ENCODE data around the gene TMEM273.

Gene TMEM273

GRCh38 chr10:49194212-49194920 lies 6.2 kb upstream of the TMEM273 start:
- TF ChIP-seq CTCF (IDR thresholded peaks at IDR 0.05; ENCODE audit: low read depth, low read length, missing control alignments) = no peak
- DNase-seq (ENCODE audit: extremely low read depth, low read depth) = no peak
- H3K4me3 ChIP-seq (replicated peaks; ENCODE audit: low read depth, low read length) = no peak overlapping the region

- no peak overlapping the region for H3K4me3 ChIP-seq (replicated peaks; ENCODE audit: low read depth, low read length)
- no peak for DNase-seq (ENCODE audit: extremely low read depth, low read depth)
- no peak for TF ChIP-seq CTCF (IDR thresholded peaks at IDR 0.05; ENCODE audit: low read depth, low read length, missing control alignments)
Measured at GRCh38 chr10:49191349-49191748, 3.2 kb upstream of the TMEM273 start.

DNA sequence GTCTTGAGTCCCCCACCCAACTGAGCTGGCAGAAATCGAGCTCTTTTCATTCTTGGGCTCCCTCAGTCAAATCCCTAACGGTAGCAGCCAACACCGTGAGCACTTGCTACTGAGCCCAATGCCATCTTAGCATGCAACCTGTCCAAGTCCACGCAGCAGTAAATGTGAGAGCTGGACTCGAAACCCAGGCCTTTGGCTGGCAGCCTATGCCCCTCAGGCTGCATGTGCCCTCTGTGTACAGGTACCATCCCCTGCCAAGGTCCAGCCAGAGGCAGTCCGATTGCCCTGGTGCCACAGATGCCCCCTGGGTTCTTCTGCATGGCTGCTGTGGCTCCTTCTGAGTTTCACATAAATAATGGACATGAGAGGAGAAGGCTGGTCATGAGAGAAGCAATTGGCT lies 1.2 kb upstream of the TMEM273 start:
- no peak overlapping the region for H3K4me3 ChIP-seq (replicated peaks; ENCODE audit: low read depth, low read length)
- no peak for DNase-seq (ENCODE audit: extremely low read depth, low read depth)
- TF ChIP-seq CTCF (IDR thresholded peaks at IDR 0.05; ENCODE audit: low read depth, low read length, missing control alignments) = no peak

DNA sequence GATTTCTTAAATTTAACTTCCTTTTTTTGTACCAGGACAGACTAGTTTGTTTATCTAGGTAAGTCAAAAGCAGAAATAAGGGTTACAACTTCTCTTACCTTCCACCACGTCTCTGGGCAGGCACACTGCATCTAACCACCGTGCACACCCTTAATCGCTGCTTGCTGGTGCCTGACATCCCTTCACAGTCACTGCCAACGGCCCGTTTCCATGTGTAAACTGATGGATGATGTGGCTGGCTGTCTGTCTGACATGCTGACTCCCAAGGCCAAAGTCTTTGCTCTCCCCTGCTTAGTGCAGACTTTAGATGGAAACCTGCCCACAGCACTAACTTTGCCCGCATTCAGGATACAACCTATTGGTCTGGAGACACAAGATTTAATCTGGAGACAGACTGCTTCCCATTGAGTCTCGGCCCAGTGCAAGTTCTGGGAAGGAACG lies 1.1 kb downstream of the TMEM273 start:
- no peak for DNase-seq (ENCODE audit: extremely low read depth, low read depth)
- TF ChIP-seq CTCF (IDR thresholded peaks at IDR 0.05; ENCODE audit: low read depth, low read length, missing control alignments) = no peak
- H3K4me3 ChIP-seq (replicated peaks; ENCODE audit: low read depth, low read length) = no peak overlapping the region

DNA sequence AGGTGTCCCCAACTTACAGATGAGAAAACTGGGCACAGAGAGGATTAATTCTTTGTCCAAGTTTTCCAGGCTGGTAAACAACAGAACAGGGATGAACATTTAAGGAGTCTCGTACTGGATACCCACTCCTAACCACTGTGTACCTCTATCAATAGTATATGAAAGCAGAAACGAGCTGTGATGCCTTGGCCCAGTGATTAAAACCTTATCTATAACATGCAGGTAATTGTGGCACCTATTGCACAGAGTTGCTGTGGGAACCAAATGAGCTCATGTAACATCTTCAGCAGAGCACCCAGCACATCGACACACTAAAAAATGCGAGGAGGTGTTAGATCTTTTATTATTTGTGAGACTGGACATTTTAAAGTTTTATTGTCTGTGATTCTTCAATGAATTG lies 1.6 kb downstream of the TMEM273 start:
- no peak for TF ChIP-seq CTCF (IDR thresholded peaks at IDR 0.05; ENCODE audit: low read depth, low read length, missing control alignments)
- no peak overlapping the region for H3K4me3 ChIP-seq (replicated peaks; ENCODE audit: low read depth, low read length)
- DNase-seq (ENCODE audit: extremely low read depth, low read depth) = no peak

GRCh38 chr10:49185213-49185612 lies 3.0 kb downstream of the TMEM273 start:
- no peak for TF ChIP-seq CTCF (IDR thresholded peaks at IDR 0.05; ENCODE audit: low read depth, low read length, missing control alignments)
- DNase-seq (ENCODE audit: extremely low read depth, low read depth) = no peak
- H3K4me3 ChIP-seq (replicated peaks; ENCODE audit: low read depth, low read length) = no peak overlapping the region

DNA sequence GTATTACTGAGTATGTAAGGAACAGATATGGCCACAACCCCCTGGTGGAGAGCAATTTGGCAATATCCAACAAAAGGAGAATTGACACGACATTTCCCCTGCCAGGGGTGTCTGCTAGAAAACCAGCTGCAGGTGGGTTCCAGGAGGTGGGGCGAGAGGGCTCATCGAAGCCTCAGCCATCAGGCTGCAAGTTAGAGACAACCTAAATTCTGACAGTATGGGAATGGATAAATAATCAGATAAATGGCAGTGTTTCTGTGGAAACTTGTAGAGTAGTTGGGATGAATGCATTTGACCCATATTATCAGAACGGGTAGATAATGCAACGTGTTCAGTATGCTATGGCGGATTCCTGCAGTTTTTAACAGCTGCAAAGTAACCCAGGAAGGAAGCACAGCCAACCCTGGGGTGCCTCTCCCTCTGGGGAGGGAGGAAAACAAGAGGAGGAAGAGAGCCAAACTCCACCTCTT lies 3.5 kb downstream of the TMEM273 start:
- no peak overlapping the region for H3K4me3 ChIP-seq (replicated peaks; ENCODE audit: low read depth, low read length)
- no peak for DNase-seq (ENCODE audit: extremely low read depth, low read depth)
- no peak for TF ChIP-seq CTCF (IDR thresholded peaks at IDR 0.05; ENCODE audit: low read depth, low read length, missing control alignments)
